ENCODE results near the gene PSMA2. TPM values are rescaled to one million over a fixed set of nuclear protein-coding genes. Genes with fewer than 3 reads are reported as not detected.

PSMA2 gene
- total RNA-seq, 1 experiment from 2014 or later, result 228 TPM

DNA sequence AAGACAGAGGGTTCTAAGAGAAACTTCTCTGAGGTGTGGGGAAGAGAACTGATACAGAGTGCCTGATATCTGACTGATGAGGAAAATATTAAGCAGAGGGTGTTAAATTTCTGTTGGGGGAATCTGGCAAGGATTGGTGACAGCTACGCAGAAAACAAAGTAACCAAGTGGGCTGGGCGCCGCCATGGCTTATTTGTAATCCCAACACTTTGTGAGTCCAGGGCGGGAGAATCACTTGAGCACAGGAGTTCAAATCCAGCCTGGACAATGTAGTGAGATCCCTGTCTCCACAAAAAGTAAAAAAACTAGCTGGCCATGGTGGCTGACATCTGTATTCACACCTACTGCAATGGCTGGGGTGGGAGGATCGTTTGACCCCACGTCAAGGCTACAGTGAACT lies 18.0 kb downstream of the PSMA2 start:
- no peaks in the 10 kb centered on the region for H3K9me3 Mint-ChIP-seq
- H3K36me3 Mint-ChIP-seq, result peaks cover 53% of the 10 kb centered on the region
- no peak overlapping the region for H3K27ac Mint-ChIP-seq
- DNase-seq (ENCODE audit: low spot score), result no peak
- TF ChIP-seq, protein P1, sequence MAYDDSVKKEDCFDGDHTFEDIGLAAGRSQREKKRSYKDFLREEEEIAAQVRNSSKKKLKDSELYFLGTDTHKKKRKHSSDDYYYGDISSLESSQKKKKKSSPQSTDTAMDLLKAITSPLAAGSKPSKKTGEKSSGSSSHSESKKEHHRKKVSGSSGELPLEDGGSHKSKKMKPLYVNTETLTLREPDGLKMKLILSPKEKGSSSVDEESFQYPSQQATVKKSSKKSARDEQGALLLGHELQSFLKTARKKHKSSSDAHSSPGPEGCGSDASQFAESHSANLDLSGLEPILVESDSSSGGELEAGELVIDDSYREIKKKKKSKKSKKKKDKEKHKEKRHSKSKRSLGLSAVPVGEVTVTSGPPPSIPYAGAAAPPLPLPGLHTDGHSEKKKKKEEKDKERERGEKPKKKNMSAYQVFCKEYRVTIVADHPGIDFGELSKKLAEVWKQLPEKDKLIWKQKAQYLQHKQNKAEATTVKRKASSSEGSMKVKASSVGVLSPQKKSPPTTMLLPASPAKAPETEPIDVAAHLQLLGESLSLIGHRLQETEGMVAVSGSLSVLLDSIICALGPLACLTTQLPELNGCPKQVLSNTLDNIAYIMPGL (CRISPR knock-in tag; IDR thresholded peaks at IDR 0.05), result no peak
- TF ChIP-seq KAT7 (CRISPR knock-in tag; IDR thresholded peaks at IDR 0.05; ENCODE audit: borderline replicate concordance) (no peak), RELA (CRISPR knock-in tag; IDR thresholded peaks at IDR 0.05; ENCODE audit: borderline replicate concordance) (no peak), ZNF416 (CRISPR knock-in tag; IDR thresholded peaks at IDR 0.05) (no peak), ZNF121 (CRISPR knock-in tag; IDR thresholded peaks at IDR 0.05) (peak; percentile 80; the same call in 1 of the 2 replicates), ATF1 (CRISPR knock-in tag; IDR thresholded peaks at IDR 0.05) (no peak)
- H3K4me3 Mint-ChIP-seq, result no peak overlapping the region
- peaks cover 36% of the 10 kb centered on the region for H3K4me1 Mint-ChIP-seq
- no peak for ATAC-seq
- ChIA-PET POLR2A (no interaction called here), CTCF (no interaction called here)
- H3K27me3 Mint-ChIP-seq (ENCODE audit: low read depth), result no peaks in the 10 kb centered on the region

DNA sequence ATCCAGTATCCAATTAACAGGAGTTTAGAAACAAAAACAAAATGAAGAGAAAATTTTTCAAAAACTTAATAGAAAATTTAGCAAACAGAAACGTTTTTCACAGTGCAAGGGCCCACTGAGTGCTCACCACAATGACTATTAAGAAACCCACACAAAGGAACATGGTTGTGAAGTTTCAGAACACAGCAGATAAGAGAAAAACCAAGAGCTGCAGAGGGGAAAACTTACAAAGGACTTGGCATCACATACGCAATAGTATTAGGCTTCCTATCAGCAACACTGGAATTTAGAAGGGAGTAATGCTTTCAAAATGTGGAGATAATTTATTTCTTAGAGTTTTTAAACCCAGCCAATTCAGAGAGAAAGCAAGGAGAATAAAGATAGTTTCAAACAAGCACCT lies 18.4 kb downstream of the PSMA2 start:
- H3K4me3 Mint-ChIP-seq, result no peak overlapping the region
- ChIA-PET CTCF (no interaction called here), POLR2A (no interaction called here)
- peaks cover 36% of the 10 kb centered on the region for H3K4me1 Mint-ChIP-seq
- no peak for TF ChIP-seq TP53 (CRISPR knock-in tag; IDR thresholded peaks at IDR 0.05)
- no peak for TF ChIP-seq ZNF317 (CRISPR knock-in tag; IDR thresholded peaks at IDR 0.05; ENCODE audit: borderline replicate concordance, low read depth)
- no peak for TF ChIP-seq ZNF281 (CRISPR knock-in tag; IDR thresholded peaks at IDR 0.05)
- no peak for TF ChIP-seq SP1 (CRISPR knock-in tag; conservative IDR thresholded peaks at IDR 0.05)
- TF ChIP-seq IRF1 (CRISPR knock-in tag; IDR thresholded peaks at IDR 0.05), result no peak
- TF ChIP-seq ZNF121 (CRISPR knock-in tag; IDR thresholded peaks at IDR 0.05), result no peak
- ATAC-seq (no peak), DNase-seq (ENCODE audit: low spot score) (no peak)
- no peaks in the 10 kb centered on the region for H3K9me3 Mint-ChIP-seq
- H3K27ac Mint-ChIP-seq, result no peak overlapping the region; the same call in 1 of the 2 replicates
- no peaks in the 10 kb centered on the region for H3K27me3 Mint-ChIP-seq (ENCODE audit: low read depth)
- H3K36me3 Mint-ChIP-seq, result peaks cover 48% of the 10 kb centered on the region

- Mint-ChIP-seq H3K27ac (peak within 1 kb of the TSS; percentile 98), H3K9me3 (no peaks in the 10 kb centered on the region), H3K27me3 (ENCODE audit: low read depth) (no peaks in the 10 kb centered on the region), H3K4me3 (peak within 1 kb of the TSS; percentile 96), H3K4me1 (peaks cover 36% of the 10 kb centered on the region), H3K36me3 (peaks cover 36% of the 10 kb centered on the region)
- ChIA-PET CTCF (interaction anchor here (1.1 kb wide), 1 partner anchor 35 kb away, joined by 5 read pairs; no protein-coding TSS in a partner anchor), POLR2A (interaction anchor here (0.8 to 1.1 kb wide), 2 partner anchors 20 to 23 kb away, joined by 4 read pairs; partner anchors contain the start of gene PSMA2)
- ATAC-seq, result peak; percentile 89
- DNase-seq (ENCODE audit: low spot score), result peak; percentile 98
- 0 out of 2 replicates have a peak, but pooled peaks have one; percentile 18 for TF ChIP-seq RELA (CRISPR knock-in tag; IDR thresholded peaks at IDR 0.05; ENCODE audit: borderline replicate concordance)
- TF ChIP-seq, protein P2, sequence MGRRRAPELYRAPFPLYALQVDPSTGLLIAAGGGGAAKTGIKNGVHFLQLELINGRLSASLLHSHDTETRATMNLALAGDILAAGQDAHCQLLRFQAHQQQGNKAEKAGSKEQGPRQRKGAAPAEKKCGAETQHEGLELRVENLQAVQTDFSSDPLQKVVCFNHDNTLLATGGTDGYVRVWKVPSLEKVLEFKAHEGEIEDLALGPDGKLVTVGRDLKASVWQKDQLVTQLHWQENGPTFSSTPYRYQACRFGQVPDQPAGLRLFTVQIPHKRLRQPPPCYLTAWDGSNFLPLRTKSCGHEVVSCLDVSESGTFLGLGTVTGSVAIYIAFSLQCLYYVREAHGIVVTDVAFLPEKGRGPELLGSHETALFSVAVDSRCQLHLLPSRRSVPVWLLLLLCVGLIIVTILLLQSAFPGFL (CRISPR knock-in tag; IDR thresholded peaks at IDR 0.05; ENCODE audit: borderline replicate concordance), result 0 out of 2 replicates have a peak, but pooled peaks have one; percentile 31
- 0 out of 2 replicates have a peak, but pooled peaks have one; percentile 50 for TF ChIP-seq NR1H2 (CRISPR knock-in tag; IDR thresholded peaks at IDR 0.05)
- TF ChIP-seq, protein P3, sequence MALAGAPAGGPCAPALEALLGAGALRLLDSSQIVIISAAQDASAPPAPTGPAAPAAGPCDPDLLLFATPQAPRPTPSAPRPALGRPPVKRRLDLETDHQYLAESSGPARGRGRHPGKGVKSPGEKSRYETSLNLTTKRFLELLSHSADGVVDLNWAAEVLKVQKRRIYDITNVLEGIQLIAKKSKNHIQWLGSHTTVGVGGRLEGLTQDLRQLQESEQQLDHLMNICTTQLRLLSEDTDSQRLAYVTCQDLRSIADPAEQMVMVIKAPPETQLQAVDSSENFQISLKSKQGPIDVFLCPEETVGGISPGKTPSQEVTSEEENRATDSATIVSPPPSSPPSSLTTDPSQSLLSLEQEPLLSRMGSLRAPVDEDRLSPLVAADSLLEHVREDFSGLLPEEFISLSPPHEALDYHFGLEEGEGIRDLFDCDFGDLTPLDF (CRISPR knock-in tag; IDR thresholded peaks at IDR 0.05), result 0 out of 2 replicates have a peak, but pooled peaks have one; percentile 30
- TF ChIP-seq USF1 (CRISPR knock-in tag; IDR thresholded peaks at IDR 0.05), result peak; percentile 100
- TF ChIP-seq TCF7 (CRISPR knock-in tag; IDR thresholded peaks at IDR 0.05; ENCODE audit: low read depth), result no peak
- peak; percentile 78; the same call in 1 of the 2 replicates for TF ChIP-seq STAT6 (CRISPR knock-in tag; conservative IDR thresholded peaks at IDR 0.05; ENCODE audit: low read depth)
- TF ChIP-seq ETV6 (CRISPR knock-in tag; IDR thresholded peaks at IDR 0.05), result peak; percentile 98
Observed at GRCh38 chr7:42911454-42912447, 20.2 kb downstream of the PSMA2 start, which contains the start of gene C7orf25. C7orf25 (minus strand) TSS chr7:42912070; CDS start chr7:42910900, 1,170 bp downstream.
